Measurements from ENCODE around the gene ANO10.

Gene ANO10

GRCh38 chr3:43340403-43340802 is 281.4 kb downstream of the ANO10 start:
- DNase-seq: no peak

GRCh38 chr3:43338295-43338694 is 283.5 kb downstream of the ANO10 start:
- no peak for DNase-seq

GRCh38 chr3:43335799-43336198 is 286.0 kb downstream of the ANO10 start:
- DNase-seq: no peak

GRCh38 chr3:43334976-43335375 is 286.8 kb downstream of the ANO10 start:
- DNase-seq: no peak

GRCh38 chr3:43331381-43331780 is 290.4 kb downstream of the ANO10 start:
- no peak for DNase-seq

GRCh38 chr3:43330981-43331380 is 290.8 kb downstream of the ANO10 start:
- no peak for DNase-seq

GRCh38 chr3:43328653-43329052 is 293.2 kb downstream of the ANO10 start:
- DNase-seq: no peak

GRCh38 chr3:43327582-43327979 is 294.2 kb downstream of the ANO10 start:
- DNase-seq: no peak

- no peak for DNase-seq
These were observed 294.8 kb downstream of the ANO10 start for GRCh38 chr3:43326891-43327581.

- DNase-seq: no peak
These were observed 298.3 kb downstream of the ANO10 start for GRCh38 chr3:43323541-43323940.

- no peak for DNase-seq
These were observed 301.5 kb downstream of the ANO10 start for GRCh38 chr3:43320288-43320687.

- no peak for DNase-seq
These were observed 302.0 kb downstream of the ANO10 start for GRCh38 chr3:43319794-43320193.

GRCh38 chr3:43319376-43319775 is 302.4 kb downstream of the ANO10 start:
- DNase-seq: no peak

GRCh38 chr3:43317461-43318316 is 304.1 kb downstream of the ANO10 start:
- no peak for DNase-seq

- DNase-seq: no peak
These were observed 304.9 kb downstream of the ANO10 start for GRCh38 chr3:43316783-43317460.
